DMS153 treated with DMSO at 0.1 percent for 48 hours (cell line): ENCODE data around the gene ZNF292.
"Not testable (repeated sequence)": the region's sequence is repeated elsewhere in the genome, so short reads cannot be mapped to it uniquely, and the experiment has no call there.

Source experiments
- DNase-seq: peaks from one replicate; lab custom pipeline; 2025; ENCODE audit not compliant: unreplicated experiment; lab: John Stamatoyannopoulos, UW

The ZNF292 gene

GRCh38 chr6:87212596-87212995 lies 57.2 kb downstream of the ZNF292 start:
- DNase-seq: no peak

GRCh38 chr6:87213364-87213763 lies 58.0 kb downstream of the ZNF292 start:
- DNase-seq: no peak

GRCh38 chr6:87214831-87215230 lies 59.5 kb downstream of the ZNF292 start:
- no peak for DNase-seq

- no peak for DNase-seq
These were observed 65.6 kb downstream of the ZNF292 start for GRCh38 chr6:87220997-87221396.

GRCh38 chr6:87222676-87223075 lies 67.3 kb downstream of the ZNF292 start:
- DNase-seq: no peak

- DNase-seq: no peak
These were observed 69.6 kb downstream of the ZNF292 start for GRCh38 chr6:87224971-87225370.

GRCh38 chr6:87225511-87225910 lies 70.1 kb downstream of the ZNF292 start:
- DNase-seq: no peak

GRCh38 chr6:87225937-87226336 lies 70.6 kb downstream of the ZNF292 start:
- DNase-seq: no peak

GRCh38 chr6:87230801-87231200 lies 75.4 kb downstream of the ZNF292 start:
- DNase-seq: no peak

- peak; percentile 5 for DNase-seq
These were observed 82.4 kb downstream of the ZNF292 start for GRCh38 chr6:87237804-87238203.

GRCh38 chr6:87239098-87239635 lies 83.8 kb downstream of the ZNF292 start:
- not testable (repeated sequence) for DNase-seq

GRCh38 chr6:87241304-87241703 lies 85.9 kb downstream of the ZNF292 start:
- no peak for DNase-seq

GRCh38 chr6:87242311-87242710 lies 86.9 kb downstream of the ZNF292 start:
- no peak for DNase-seq

GRCh38 chr6:87243812-87244211 lies 88.4 kb downstream of the ZNF292 start:
- no peak for DNase-seq

GRCh38 chr6:87244380-87244779 lies 89.0 kb downstream of the ZNF292 start:
- DNase-seq: no peak

GRCh38 chr6:87250019-87250418 lies 94.7 kb downstream of the ZNF292 start:
- DNase-seq: no peak

- no peak for DNase-seq
These were observed 95.9 kb downstream of the ZNF292 start for GRCh38 chr6:87251225-87251624.

GRCh38 chr6:87251725-87252124 lies 96.4 kb downstream of the ZNF292 start:
- no peak for DNase-seq

GRCh38 chr6:87257046-87257445 lies 101.7 kb downstream of the ZNF292 start:
- DNase-seq: no peak

GRCh38 chr6:87257565-87257964 lies 102.2 kb downstream of the ZNF292 start:
- DNase-seq: no peak

GRCh38 chr6:87257975-87258374 lies 102.6 kb downstream of the ZNF292 start:
- no peak for DNase-seq

- no peak for DNase-seq
These were observed 104.4 kb downstream of the ZNF292 start for GRCh38 chr6:87259791-87260190.

GRCh38 chr6:87261534-87261933 lies 106.2 kb downstream of the ZNF292 start:
- DNase-seq: no peak

GRCh38 chr6:87264481-87264880 lies 109.1 kb downstream of the ZNF292 start:
- DNase-seq: no peak
